ENCODE measurements around the gene ACOXL.
A peak's percentile ranks its signal among the peaks of the same experiment; 100 is the strongest.
"Not testable (repeated sequence)": the region's sequence is repeated elsewhere in the genome, so short reads cannot be mapped to it uniquely, and the experiment has no call there.

ACOXL gene

GRCh38 chr2:111071600-111072171, 339.3 kb downstream of the ACOXL start:
- no peak for DNase-seq

DNA sequence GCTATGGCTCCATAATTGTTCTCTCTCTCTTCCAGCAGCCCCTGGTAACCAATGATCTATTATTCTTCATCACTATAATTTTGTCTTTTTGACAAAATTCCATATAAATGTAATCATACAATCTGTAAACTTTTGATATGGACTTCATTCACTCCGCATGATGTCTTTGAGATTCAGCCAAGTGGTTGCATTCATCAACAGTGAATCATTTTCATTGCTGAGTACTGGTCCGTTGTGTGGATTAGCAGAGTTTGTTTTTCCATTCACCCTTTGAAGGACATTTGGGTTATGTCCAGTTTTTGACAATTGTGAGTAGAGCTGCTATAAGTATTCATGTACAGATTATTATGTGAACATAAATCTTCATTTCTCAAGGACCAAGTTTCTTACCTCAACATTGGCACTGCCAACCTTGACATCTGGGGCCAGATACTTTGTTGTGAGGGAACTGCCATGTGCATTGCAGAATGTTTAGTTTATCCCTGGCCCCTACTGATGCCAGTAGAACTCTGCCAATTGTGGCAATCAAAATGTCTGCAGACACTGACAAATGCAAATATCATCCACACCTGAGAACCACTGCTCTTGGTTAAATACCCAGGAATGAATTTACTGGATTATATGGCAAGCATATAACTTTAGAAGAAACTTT, 340.0 kb downstream of the ACOXL start:
- DNase-seq, result no peak

- not testable (repeated sequence) for DNase-seq
Measured at GRCh38 chr2:111082659-111083058, 350.3 kb downstream of the ACOXL start.

DNA sequence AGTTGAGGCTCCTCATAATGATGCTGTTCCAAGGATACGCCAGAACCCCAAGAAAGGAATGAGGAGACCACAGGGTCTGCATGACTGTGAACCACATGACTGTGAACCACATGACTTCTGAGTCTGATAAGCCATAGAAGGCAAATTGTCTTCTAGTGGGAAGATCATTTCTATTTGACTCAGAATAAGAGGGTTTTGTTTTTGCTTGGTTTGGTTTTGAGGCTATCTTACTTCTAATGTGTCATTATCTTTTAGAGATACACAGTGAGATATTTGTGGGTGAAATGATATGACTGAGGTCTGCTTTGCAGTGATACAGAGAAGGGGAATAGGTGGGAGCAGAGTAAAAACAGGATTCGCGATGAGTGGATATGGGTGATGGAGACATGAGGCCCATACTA, 359.4 kb downstream of the ACOXL start:
- no peak for DNase-seq

DNA sequence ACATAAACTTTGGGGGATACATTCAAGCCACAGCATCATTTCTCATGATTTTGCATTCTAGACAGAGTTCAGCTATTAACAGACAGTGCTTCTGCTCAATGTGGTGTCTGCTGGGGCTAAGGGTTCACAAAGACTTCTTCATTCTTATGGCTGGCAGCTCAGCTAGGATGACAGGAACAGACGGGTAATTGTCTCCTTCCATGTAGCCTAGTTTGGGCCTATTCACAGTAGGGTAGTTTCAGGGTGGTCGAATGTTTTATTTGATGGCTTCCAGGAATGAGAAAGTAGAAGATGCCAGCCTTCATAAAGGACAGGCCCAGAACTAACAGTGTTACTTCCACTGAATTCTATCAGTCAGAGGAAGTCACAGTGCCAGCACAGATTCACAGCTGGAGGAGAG, 362.3 kb downstream of the ACOXL start:
- DNase-seq, result no peak

DNA sequence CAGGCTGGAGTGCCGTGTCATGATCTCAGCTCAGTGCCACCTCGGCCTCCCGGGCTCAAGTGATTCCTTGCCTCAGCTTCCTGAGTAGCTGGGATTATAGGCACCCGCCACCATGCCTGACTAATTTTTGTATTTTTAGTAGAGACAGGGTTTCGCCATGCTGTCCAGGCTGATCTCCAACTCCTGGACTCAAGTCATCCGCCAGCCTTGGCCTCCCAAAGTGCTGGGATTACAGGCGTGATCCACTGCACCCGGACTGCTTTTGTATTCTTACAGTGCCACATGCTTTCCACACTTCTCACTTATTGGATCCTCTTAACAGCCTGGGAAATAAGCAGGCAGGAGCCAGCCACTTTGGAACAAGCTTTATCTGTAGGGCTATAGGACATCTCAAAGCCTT, 363.1 kb downstream of the ACOXL start:
- DNase-seq, result no peak

DNA sequence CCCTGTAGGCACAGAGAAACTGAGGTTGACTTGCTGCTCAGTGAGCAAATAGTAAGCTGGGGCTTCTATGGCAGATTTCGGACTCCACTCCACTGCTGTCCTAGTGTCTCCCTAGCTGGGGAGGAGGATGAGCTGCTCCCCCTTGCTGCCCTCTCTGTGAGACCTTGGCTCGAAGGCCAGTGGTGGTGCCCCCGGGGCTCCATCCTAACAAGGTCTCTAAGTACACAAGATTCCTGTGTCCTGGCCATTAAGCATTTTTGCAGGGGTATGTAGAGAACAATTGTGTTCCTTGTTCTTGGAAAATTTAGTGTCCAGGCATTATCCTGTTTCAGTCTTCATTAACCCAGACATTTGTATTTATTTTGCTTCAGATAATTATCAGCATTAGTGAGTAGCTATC, 367.0 kb downstream of the ACOXL start:
- no peak for DNase-seq

- DNase-seq, result no peak
Measured at GRCh38 chr2:111100087-111100764, 367.9 kb downstream of the ACOXL start.

- DNase-seq, result peak; percentile 15
Measured at GRCh38 chr2:111100765-111101162, 368.4 kb downstream of the ACOXL start.

DNA sequence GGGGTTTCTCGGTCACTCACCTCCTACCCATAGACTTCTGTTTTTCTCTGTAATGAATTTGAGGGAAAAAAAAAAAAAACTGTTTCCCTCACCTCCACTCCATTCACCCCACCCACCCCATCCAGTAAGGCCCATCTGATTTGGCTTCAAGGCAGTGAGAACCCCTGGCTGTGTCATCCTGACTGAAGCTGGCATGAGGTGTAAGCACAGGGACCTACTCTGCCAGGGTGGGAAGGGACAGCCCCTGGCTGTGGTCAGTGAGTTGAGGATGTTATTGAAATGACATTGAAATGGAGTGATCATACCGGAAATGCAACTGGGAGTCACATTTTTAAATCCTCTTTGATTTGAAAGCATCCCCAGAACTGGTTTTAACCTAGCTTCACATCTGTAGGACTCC, 369.2 kb downstream of the ACOXL start:
- DNase-seq, result no peak

DNA sequence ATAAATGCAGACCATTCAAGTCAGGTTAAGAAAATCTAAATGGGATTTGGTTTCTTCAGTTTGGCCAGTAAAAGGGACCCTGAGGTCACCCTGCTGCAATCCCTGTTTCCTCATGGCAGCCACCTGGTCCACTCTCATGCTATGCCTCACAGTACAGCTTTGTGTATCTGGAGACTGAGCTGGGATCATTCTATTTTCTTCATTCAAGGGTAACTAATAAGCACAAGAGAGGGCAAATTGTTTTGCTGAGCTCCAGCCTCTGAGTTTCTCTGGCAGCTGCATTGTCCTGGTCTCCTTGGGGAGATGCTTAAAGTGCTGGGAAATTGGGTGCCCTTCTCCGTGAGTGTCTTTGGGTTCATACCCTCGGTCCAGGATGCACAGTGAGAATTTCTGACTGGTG, 369.8 kb downstream of the ACOXL start:
- no peak for DNase-seq

DNA sequence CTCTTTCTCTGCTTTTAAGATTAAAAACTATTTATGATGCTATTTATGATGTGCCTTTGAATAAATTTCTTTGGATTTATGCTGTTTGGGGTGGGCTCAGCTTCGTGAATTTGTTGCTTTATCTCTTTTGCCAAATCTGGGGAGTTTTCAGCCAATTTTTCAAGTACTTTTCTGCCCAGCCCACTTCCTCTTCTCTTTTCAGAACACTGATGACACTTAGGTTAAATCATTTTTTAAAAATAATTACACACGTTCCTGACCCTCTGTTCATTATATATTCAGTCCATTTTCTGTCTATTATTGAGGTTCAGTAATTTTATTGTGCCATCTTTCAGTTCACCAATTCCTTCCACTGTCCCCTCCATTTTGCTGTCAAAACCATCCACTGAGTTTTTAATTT, 373.6 kb downstream of the ACOXL start:
- no peak for DNase-seq

DNA sequence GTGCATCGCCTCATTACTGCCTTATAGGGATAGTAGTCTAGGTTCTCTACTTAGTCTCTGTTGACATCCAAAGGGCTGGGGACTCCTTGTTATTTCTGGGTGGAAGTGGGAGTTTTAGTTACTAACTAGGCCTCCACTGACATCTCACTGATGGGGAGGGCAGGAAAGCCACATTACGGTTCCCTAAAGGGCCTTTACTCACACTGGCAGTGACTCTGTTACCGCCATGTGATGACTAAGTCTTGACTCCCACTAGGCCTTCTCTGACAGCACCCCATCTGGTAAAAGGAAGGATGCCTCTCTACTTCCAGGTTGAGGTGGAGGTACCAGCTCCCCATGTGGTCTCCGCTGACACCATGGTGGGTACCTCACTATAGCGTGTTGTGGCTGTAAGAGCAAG, 374.3 kb downstream of the ACOXL start:
- no peak for DNase-seq

DNA sequence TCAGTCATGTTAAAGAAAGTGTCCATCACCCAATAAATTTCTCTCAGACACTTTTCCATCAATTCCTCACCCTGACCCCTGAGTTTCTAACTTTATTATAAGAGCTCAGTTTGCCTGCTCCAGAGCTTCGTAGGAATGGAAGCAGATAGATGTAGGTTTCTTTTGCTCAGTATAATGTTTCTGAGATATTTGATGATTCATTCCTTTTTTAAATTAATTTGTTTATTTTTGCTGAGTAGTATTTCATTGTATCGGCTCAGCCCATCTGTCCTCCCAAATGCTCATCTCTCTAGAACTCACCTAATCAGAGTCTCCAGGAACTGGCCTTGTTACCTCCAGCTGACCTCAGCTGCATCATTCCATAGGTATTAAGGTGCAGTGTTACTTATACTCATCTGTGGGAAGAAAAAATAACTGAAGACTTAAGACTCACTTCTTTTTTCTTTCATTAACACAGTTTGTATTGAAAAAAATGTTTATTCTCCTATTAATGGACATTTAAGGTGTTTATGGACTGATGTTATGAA, 376.4 kb downstream of the ACOXL start:
- DNase-seq, result no peak

DNA sequence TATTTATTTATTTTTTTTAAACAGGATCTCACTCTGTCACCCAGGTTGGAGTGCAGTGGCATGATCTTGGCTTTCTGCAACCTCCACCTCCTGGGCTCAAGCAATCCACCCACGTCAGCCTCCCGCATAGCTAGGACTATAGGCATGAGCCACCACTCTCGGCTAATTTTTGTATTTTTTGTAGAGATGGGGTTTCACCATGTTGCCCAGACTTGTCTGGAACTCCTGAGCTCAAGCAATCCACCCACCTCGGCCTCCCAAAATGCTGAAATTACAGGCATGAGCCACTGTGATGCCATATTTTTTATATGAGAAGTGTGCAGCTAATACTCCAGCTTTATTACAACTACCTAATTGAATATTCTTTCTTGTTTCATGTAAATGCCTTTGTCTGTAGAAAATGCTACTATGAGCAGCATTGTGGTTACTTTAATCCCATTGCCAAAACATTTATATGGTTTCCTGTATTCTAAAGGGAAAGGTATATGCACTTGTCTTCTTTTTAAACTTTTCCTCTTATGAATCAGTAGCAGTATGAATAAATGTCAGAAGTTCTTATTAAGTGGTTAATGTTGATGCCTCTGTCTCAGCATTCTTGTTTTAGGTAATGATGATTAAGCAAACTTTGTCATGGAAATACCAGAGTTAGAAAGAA, 378.9 kb downstream of the ACOXL start:
- no peak for DNase-seq

DNA sequence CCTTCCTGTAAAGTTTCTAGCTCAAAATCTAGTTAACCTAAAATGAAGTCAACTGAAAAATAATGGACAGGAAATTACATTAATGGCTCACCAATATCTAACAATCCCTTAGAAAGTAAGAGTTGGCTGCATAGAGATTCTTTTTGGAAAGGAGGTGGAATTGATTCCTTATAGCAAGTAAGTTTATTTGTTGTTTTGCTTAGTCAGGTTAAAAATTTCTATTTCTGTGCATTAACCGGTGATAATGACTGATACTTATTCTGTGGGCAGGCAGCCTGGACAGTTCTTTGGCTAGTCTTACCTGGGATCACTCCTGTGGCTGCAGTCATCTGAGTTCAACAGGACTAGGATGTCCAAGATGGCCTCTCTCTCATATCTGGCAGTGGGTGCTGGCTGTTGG, 381.5 kb downstream of the ACOXL start:
- DNase-seq, result no peak

DNA sequence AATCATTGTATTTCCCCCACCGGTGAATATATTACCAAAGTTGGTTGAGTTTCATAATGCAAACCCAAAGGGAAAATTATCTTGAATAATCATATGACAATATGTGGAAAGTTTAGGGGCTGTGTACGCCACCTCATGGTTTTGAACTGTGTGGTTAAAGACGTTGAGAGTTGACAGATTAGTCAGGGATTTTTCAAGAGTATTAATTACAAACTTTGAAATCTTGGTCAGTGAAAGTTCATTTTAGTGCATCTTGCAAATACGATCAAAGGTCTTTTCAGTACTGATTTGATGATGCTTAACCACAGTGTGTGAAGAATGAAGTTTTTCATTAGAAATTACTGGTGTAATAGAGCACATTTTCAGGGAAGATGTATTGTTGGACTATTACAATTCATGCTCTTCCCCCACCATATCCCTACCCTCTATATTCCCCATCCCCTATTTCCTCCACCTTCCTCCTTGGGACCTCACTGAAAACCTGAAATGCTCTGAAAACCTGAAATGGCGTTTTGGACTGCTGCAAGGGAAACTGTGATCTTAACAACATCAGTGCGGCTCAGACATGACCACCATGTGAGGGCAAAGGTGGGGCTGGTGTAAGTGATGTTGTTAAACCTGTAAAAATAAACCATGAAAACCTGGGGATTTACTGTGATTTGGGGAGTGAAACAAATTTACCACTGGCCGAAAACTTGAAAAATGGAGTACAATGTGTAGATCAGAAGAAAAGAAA, 383.8 kb downstream of the ACOXL start:
- DNase-seq, result no peak

DNA sequence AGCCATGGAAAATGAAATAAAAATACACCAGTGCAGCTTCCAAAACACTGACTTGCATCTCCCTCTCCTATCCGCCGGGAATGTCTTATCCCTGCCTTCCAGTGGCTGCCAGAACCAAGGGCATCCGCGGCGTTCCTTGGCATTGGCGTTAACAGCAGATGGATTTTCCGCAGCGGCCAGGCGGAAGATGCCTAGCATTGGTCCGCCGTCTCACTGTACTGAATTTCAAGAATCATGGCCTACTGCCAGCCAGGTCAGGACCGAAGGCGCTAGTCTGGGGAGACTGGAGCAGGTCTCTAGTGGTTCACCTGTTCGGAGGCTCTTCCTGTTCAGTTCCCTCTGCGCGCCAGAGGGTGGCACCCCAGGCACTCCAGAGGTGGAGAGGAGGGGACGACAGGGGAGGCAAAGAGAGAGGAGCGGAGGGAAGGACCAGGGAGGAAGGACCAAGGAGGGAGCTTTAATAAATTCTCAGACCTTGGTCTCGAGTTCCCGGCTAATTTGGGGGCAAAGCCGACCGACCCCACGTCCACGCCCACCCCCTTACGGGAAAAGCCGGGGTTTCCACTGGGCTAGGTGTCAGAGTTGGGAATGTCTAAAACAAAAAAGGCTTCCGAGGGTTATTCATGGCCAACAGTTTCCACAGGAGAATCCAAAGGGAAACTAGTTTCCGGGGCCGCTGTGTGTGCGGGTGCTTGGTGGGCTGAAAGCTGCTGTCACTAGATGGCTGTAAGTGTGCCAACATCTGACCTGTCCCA, 384.6 kb downstream of the ACOXL start:
- peak; percentile 80 for DNase-seq

- DNase-seq, result peak; percentile 27
Measured at GRCh38 chr2:111117598-111118480, 385.5 kb downstream of the ACOXL start.

GRCh38 chr2:111118481-111118980, 386.2 kb downstream of the ACOXL start:
- DNase-seq, result no peak
